ENCODE measurements around the gene NEK10.

GRCh38 chr3:27193056-27193455 is 176.1 kb downstream of the NEK10 start:
- TF ChIP-seq CTCF (IDR thresholded peaks at IDR 0.05) (no peak), POLR2A (IDR thresholded peaks at IDR 0.05) (no peak), POLR2AphosphoS5 (IDR thresholded peaks at IDR 0.05; ENCODE audit: insufficient read depth in 1 of 2, low read depth in 1 of 2) (no peak)
